Non-pigmented ciliary epithelial cell (primary cell): ENCODE results near the gene PNRC2.
A peak's percentile ranks its signal among the peaks of the same experiment; 100 is the strongest.

Experiments
- DNase-seq: peaks from one replicate; pipeline ENCODE4 v3.0.0-alpha.2; 2010; ENCODE audit warnings: low read depth

The PNRC2 gene

GRCh38 chr1:23959461-23960290, at the start of gene PNRC2:
Gene PNRC2 (plus strand): TSS chr1:23959828. CDS start chr1:23961458, 1,630 bp downstream.
- DNase-seq = peak; percentile 77

GRCh38 chr1:23910144-23910543, 49.5 kb upstream of the PNRC2 start:
- no peak for DNase-seq

GRCh38 chr1:23910553-23911246, 48.9 kb upstream of the PNRC2 start:
- no peak for DNase-seq

DNA sequence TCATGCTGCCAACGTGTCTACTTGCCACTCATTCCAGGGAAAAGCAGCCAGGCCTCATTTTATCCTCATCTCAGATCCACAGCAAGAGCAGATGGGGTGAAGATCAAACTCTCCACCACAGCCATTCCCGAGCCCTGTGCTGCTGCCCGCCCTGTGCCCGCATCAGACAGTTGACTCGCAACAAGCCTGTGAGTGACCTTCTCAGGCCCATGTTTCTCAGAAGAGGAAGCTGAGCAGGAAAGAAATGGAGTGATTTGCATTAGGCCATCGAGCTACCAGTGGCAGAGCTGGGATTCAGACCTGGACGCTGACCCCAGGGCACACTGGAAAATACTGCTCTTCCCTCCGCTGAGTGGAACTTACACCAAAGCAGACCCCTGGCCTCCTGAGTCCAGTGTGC, 47.7 kb upstream of the PNRC2 start:
- no peak for DNase-seq

- DNase-seq = no peak
Observed at GRCh38 chr1:23913212-23913880, 46.3 kb upstream of the PNRC2 start, which contains the start of gene CNR2. Gene CNR2 (minus strand): TSS chr1:23913362. CDS start chr1:23875617, 37,745 bp downstream.

GRCh38 chr1:23914921-23915320, 44.7 kb upstream of the PNRC2 start:
- DNase-seq = no peak

DNA sequence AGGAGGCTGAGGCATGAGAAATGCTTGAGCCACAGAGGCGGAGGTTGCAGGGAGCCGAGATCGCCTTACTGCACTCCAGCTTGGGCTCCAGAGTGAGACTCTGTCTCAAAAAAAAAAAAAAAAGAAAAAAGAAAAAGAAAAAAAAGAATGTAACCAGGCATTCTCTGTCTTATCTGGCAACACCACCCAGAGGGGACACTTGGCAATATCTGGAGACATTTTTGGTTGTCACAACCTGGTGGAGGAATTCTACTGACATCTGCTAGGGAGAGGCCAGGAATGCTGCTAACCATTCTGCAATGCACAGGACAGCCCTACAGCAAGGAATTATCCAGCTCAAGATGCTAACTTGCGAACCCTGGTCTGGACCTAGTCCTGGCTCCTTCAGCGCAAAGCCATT, 44.2 kb upstream of the PNRC2 start:
- DNase-seq = no peak

- peak; percentile 23 for DNase-seq
Observed at GRCh38 chr1:23916209-23917131, 43.2 kb upstream of the PNRC2 start.

DNA sequence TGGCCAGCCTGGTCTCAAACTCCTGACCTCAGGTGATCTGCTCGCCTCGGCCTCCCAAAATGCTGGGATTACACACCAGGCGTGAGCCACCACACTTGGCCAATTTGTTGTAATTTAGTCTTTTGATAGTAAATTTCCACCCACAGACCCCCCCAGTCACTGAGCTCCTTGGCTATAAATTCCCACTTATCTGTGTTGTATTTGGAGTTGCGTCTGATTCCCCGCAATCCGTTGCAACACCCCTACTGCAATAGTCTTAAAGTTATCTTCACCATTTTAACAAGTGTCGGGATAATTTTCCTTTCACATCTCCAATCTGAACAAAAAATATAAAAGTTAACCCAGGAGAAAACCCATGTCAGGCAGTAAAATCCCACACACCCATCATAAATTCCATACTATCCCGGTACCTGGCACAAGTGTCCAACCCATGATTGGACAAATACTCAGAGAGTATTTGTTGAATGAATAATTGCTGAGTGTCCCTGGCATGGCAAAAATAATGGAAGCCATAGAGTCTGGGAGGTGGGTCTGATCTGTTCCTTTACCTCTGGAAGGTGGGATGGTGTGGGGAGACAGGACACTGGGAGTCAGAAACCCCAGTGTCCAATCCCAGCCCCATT, 37.2 kb upstream of the PNRC2 start:
- DNase-seq = no peak

- no peak for DNase-seq
Observed at GRCh38 chr1:23923592-23924499, 35.8 kb upstream of the PNRC2 start.

GRCh38 chr1:23924601-23925000, 35.0 kb upstream of the PNRC2 start:
- DNase-seq = no peak

DNA sequence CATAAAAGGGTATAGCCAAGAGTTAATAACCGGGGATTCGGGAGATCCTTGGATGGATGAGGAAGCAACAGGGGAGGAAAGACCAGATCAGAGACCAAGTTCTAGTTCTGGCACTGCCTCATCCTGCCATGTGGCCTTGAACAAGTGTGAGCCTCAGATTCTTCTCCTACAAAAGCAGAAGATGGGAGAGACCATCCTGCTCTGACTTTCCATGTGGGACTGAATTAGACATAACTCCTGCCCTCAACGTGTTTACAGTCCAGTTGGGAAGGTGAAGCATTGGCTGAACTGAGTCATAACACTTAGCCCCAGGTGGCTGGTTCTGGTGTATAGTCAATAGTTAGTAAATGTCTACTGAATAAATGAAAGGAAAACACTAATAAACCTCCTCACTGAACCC, 34.3 kb upstream of the PNRC2 start:
- DNase-seq = no peak

DNA sequence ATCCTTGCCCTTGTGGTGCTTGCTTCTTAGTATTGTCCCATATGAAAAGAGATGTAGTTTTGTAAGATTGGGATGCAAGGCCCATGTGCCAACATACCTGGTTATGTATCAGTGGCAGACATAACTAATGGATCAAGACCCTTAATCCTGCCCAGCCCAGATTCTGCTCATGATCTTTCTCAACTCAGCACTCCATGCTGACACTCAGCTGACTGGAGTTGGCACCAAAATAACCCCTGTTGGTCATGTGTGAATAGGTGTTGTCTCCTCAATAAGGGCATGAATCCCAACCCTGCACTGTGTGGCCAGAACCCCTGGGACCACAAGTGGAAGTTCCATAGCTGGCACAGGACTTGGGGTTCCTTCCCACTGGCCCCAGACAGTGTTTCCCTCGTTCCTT, 32.5 kb upstream of the PNRC2 start:
- no peak for DNase-seq

DNA sequence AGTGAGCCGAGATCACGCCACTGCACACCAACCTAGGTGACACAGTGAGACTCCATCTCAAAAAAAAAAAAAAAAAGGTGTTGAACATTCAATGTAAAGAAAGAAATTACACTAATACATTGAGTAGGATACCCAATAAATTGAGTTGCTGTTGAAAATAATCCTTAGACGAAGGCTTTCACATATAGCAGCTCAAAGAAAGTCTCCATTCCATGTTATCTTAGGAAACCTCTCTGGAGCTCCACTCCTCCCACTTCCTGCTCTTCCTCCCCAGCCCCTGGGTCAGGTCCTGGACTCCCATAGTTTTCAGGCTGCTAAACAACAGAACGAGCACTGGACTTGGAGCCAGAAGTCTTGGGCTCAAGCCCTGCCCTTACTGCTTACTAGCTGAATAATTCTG, 30.8 kb upstream of the PNRC2 start:
- no peak for DNase-seq

DNA sequence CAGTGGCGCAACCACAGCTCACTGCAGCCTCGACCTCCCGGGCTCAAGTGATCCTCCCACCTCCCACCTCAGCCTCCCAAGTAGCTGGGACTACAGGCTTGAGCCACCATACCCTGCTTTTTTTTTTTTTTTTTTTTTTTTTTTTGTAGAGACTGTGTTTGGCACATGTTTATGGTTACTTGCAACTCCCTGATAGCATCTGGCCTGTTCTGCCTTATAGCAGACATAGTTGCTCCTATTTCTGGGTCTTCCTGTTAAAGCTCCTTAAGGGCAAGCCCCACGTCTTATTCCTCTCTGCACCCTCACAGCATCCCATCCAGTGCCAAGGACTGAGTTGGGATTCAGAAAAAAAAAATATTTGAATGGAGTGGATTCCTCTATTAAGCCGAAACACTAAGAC, 29.4 kb upstream of the PNRC2 start:
- no peak for DNase-seq

- peak; percentile 51 for DNase-seq
Observed at GRCh38 chr1:23930861-23931490, 28.7 kb upstream of the PNRC2 start.

GRCh38 chr1:23931491-23931880, 28.1 kb upstream of the PNRC2 start:
- no peak for DNase-seq

GRCh38 chr1:23936481-23937176, 23.0 kb upstream of the PNRC2 start:
- no peak for DNase-seq

DNA sequence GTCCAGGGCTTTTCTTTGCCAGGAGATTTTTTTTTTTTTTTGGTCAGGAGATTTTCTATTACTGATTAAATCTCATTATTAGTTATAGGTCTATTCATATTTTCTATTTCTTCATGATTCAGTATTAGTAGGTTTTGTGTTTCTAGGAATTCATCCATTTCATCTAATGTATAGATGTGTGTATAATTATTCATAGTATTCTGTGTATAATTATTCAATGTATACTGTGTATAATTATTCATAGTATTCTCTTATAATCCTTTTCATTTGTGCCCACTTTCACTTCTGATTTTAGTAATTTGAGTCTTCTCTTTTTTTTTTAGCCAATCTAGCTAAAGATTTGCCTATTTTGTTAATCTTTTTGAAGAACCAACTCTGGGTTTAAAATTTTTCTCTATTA, 12.3 kb upstream of the PNRC2 start:
- DNase-seq = no peak
